NCI-H446 (cell line): ENCODE results near the gene NPLOC4.
"Not testable (repeated sequence)": the region's sequence is repeated elsewhere in the genome, so short reads cannot be mapped to it uniquely, and the experiment has no call there.

Experiments
- DNase-seq, 2 experiments: peaks; one replicate each; lab custom pipeline; 2025; lab: John Stamatoyannopoulos, UW

The NPLOC4 gene

DNA sequence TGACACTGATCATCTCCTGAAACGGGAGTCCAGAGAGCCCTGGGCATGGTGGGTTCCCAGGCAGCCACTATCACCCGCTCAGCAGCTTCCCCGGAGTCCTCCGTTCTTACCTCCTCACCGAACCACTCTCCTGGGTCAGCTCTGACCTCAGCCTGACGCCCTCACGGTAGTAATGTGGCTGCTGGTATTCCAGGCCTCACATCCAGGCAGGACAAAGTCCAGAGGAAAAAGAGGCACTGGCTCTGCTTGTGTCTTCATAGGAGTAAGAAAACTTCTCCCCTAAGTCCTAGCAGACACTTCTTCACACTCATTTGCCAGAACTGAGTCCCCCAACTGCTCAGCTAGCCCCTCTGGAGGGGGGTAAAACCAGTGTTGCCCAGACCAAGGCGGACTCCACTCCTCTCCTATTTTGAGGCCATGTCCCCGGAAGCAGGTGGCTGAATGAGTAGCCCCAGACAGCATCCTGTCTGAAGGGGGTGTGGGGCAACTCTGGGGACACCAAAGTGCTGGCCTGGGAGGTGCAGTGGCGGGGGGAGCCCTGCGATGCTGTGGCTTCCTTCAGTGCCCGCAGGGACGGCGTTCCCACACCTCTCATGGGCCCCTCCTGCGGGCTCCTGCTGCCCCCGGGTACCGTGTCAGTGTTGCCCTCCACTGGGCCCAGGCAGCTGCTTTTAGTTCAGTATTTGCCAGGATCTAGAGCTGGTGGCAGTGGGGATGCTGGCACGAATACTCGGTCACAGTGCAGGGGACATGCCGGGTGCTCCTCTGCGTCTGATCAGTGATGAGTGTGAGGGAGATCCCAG is 103.4 kb downstream of the NPLOC4 start:
- DNase-seq, result no peak

DNA sequence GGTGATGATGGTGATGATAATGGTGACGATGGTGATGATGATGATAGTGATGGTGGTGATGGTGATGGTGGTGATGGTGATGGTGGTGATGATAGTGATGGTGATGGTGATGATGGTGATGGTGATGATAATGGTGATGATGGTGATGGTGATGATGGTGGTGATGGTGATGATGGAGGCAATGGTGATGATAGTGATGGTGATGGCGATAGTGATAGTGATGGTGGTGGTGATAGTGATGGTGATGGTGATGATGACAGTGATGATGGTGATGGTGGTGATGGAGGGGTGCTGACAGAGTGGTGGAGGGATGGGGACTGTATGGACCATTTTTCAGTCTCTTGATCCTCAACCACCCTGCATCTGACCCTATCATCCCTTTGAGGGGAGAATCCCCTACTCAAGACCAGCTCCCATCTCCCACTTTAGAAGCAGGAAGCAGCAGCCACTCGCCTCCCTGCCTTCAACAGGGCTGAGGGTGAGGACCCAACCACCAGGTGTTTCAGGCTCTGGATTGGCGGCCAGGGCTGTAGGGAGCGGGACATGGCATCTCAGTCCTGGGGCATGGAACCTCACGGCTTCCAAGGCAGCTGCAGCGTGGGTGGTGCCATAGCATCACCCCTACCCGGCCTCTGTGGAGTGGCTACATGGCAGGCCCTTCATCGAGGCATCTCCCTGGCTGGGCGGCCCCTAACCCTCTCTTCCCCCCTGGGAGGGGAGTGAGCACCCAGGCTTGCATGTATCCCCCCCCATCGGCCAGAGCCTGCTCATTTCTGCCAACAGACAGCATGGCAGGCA is 104.2 kb downstream of the NPLOC4 start:
- no peak for DNase-seq

DNA sequence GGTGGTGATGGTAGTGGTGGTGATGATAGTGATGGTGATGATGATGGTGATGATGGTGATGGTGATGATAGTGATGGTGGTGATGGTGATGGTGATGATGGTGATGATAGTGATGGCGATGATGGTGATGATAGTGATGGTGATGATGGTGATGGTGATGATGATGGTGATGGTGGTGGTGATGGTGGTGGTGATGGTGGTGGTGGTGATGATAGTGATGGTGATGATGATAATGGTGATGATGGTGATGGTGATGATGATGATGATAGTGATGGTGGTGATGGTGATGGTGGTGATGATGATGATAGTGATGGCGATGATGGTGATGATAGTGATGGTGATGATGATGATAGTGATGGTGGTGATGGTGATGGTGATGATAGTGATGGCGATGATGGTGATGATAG is 104.9 kb downstream of the NPLOC4 start:
- not testable (repeated sequence) for DNase-seq

DNA sequence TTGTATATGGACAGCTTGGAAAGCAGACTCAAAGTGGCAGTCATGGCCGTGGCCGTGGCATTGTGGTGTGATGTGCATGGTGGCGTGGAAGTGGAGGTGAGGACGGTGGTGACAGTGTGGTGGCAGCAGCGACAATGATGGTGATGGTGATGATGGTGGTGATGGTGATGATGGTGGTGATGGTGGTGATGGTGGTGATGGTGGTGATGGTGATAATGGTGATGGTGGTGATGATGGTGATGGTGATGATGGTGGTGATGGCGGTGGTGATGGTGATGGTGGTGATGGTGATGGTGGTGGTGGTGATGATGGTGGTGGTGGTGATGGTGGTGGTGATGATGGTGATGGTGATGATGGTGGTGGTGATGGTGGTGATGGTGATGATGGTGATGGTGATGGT is 105.9 kb downstream of the NPLOC4 start:
- not testable (repeated sequence) for DNase-seq

DNA sequence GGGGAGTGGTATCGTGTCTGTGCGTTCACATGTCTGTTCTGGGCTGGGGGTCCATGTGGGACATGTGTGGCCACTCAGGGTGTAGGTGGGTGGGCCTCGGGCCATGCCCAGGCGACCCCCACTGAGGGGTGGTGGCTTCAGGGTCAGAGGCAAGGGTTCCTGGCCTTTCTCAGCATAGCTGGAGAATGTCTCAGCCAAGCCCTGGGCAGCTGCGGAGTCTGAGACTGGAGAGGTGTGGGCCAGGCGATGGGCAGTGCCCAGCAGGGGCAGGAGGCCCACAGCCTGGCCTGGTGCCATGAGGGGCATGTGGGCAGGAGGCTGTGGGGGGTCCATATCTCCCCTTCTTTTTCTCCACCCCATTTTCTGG is 107.5 kb downstream of the NPLOC4 start:
- no peak for DNase-seq

DNA sequence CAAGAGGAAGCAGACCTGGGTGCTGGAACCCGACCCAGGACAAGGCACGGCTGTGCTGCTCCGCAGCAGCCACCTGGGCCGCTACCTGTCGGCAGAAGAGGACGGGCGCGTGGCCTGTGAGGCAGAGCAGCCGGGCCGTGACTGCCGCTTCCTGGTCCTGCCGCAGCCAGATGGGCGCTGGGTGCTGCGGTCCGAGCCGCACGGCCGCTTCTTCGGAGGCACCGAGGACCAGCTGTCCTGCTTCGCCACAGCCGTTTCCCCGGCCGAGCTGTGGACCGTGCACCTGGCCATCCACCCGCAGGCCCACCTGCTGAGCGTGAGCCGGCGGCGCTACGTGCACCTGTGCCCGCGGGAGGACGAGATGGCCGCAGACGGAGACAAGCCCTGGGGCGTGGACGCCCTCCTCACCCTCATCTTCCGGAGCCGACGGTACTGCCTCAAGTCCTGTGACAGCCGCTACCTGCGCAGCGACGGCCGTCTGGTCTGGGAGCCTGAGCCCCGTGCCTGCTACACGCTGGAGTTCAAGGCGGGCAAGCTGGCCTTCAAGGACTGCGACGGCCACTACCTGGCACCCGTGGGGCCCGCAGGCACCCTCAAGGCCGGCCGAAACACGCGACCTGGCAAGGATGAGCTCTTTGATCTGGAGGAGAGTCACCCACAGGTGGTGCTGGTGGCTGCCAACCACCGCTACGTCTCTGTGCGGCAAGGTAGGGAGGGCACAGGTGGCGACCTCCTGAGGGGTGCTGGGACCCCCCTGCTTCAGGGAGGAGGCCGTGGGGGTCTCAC is 108.1 kb downstream of the NPLOC4 start:
- DNase-seq, result no peak

DNA sequence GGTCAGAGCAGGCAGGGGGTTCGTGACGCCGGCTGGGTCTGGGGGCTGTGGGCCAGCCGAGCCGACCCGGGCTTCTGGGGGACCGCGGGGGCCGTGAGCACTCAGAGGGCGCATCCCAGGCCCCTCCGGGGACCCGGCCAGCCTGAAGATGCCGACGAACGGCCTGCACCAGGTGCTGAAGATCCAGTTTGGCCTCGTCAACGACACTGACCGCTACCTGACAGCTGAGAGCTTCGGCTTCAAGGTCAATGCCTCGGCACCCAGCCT is 108.6 kb downstream of the NPLOC4 start:
- no peak for DNase-seq

DNA sequence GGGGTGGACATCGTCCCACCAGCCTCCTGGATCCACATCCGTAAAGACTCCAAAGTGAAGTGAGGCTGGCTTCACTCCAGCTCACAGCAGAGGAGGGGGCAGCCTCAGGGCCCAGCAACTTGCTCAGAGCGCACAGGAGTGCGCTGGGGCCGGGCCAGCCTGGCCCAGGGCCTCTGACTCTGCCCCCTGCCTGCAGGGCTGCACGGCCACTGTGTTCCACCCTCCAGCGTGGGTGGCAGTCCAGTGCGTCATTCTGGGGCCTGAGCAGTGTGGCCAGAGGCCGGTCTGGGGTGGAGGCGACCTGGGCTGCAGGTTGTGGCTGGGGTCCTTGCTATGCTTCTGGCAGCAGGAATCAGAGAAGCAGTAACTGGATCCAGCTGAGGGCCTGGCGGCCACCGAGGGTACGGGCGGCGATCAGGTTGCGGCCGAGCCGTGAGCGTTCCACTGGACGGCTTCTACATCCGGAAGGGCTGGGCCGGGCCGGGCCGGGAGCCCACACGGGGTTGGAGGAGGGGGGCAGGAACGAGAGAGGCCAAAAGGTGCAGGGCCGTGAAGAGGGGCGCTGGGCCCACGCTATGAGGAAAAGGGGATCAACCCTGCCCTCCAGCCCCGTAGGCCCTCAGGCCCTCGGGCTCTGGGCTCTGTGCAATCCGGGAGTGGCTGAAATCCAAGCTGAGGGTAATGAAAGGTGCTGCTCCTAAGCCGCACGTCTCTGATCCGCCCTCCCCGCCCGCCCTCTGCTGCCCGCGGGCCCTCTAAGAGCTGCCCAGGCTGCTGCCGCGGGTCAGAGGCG is 109.1 kb downstream of the NPLOC4 start, which contains the start of gene FSCN2:
Gene FSCN2 (plus strand): TSS at position 787 of the 793 bp plus-strand sequence. CDS start 155 bp downstream, outside the sequence.
- peak in 1 of 2 experiments; percentile 35 for DNase-seq

DNA sequence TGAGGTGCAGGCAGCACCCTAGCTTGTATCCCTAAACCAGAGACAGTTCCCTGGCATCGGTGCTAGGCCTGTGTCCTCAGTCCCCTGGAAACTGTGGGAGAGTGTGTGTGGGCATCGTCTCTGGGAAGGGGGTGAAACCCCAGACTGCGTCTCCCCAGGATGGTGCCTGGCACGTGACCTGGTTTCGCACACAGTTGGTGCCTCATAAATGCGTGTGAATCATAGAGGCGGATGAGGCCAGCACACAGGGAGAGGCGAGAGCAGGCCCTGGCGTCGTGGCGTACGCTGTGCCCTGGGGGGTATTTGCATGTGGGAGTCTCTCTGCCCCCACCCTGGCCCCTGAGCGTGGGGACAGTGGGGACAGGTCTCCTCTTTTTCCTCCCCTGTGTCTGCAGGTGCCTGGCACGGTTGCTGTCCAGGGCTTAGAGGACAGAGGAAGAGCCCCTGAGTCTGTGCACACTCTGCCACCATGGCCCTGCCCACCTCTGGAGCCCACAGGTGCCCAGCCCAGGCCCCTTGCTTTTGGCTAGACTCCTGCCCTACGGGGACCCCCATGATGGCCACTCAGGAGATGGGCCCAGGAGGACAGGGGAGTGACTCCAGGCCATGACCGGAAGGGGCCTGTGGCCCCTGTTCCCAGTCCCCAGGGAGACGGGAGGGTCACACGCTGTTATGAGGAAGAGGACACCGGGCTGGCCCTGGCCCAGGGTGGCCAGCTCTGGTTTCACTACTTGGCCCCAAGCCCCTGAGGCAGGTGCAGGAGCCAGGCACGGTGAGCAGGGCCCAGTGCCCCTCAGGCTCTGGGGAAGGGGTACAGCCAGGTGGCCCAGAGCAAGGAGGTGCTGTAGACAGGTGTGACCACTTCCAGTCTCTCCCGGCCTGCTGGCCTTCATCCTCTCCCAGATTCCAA is 110.0 kb downstream of the NPLOC4 start:
- no peak for DNase-seq

DNA sequence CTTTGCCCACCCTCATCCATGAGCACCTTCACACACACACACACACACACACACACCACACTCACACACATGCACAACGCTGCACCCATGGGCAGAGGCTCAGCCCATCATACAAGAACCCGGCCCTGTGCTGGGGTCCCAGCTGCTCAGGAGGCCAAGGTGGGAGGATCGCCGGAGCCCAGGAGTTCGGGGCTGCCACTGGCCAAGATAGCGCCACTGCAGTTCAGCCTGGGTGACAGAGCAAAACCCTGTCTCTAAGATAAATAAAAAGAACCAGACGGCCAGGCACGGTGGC is 112.1 kb downstream of the NPLOC4 start:
- no peak for DNase-seq

DNA sequence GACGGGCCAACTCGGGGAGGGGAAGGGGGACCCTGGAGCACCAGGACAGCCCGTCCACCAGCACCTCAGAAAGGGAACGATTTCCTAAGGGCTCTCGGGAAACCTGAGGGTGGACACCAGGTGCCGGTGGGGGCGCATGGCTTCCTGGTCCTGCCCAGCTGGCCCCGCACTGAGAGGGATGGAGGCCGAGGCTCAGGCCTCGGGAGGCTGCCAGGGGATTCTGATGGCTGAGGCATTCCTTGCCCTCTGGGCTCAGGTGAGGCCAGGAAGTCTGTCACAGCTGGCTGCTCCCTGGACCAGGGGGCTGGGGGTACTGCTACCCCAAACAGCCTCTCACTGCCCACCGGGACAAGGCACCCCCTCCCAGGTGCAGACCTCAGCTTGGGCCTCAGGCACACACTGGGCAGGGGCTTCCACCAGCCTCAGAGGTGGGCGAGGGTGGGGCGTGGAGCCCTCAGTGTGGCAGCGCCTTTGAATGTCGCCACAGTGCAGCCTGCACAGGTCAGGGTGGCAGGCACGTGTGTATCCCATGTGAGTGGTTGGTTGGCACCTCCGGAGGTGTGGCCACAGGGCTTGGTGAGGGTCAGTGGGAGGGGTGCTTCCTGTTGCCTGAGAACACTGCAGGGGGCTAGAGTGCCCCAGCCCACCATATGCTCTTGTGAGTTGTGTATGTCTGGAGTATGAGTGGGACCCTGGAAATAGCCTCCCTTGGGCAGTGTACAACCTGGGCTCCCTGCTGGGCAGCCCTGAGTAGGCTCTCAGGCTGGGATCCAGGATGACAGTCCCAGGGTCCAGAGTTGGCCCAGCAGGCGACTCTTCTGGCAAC is 112.7 kb downstream of the NPLOC4 start:
- no peak for DNase-seq

DNA sequence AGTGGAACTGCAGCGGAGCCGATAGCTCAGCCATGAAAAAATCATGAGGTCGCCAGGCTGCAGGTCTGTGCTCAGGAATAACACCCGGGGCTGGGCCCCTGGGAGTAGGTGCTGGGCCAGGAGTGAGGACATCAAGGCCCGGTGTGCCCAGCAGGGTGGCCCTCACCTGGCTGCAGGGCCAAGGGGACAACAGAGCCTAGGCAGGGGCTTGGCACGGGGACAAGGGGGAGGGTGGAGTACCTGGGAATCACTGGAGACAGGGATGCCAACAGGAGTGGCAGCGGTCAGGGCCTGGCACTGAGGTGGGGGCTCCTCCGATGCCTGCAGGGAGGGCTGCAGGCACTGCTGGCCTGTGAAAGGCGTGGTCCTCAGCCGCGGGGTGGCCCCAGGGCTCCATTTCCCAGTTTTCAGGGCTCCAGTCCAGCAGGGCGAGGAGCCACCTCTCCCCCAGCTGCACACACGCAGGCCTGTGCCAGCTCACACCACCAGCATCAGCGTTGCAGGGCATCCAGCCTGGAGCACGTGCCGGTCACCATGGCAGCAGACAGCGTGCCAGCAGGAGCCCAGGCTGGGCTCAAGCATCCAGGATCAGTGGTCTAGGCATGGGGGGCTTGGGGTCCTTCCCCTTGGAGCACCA is 113.4 kb downstream of the NPLOC4 start:
- DNase-seq, result peak; percentile 81 to 91

DNA sequence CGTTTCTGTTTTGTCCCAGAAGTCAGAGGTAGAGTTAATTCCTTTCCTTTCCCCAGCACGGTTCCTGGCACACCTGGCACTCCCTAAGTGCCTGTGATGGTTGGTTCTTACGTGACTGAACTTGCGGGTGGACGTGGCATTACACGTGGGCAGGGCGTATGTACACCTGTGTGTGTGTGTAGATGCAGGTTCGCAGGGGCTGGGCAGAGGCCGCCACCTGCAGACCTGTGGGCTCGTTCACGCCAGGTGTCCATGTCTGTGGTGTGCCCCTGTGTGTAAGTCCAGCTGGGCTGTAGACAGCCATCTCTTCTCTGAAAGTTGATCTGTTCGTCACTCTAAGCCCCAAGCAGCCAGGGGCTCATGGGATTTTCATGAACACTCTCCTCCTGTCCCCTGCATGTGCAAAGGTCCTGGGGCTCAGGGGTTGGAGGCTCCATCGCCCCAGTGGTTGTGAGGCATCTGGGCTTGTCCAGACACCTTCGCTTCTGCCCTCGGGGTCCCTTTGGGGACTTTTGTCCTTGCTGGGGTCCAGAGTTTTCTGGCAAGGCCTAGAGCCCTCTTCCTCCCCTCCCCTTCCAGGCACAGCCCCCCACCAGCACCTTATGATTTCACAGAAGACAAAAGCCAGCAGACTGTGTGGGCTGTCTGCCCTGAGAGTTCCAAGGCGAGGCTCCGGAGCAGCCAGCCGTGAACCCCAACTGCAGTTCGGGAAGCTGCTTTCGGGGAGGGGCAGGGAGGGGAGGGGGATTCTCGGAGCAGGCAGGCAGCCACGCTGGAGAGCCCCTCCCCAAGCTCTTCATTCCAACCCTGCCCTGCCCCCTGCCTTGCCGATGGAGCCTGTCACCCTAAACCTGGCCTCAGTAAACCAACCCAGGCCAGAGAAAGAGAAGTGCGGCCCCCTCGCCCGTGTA is 114.2 kb downstream of the NPLOC4 start:
- peak in 1 of 2 experiments; percentile 45 for DNase-seq

DNA sequence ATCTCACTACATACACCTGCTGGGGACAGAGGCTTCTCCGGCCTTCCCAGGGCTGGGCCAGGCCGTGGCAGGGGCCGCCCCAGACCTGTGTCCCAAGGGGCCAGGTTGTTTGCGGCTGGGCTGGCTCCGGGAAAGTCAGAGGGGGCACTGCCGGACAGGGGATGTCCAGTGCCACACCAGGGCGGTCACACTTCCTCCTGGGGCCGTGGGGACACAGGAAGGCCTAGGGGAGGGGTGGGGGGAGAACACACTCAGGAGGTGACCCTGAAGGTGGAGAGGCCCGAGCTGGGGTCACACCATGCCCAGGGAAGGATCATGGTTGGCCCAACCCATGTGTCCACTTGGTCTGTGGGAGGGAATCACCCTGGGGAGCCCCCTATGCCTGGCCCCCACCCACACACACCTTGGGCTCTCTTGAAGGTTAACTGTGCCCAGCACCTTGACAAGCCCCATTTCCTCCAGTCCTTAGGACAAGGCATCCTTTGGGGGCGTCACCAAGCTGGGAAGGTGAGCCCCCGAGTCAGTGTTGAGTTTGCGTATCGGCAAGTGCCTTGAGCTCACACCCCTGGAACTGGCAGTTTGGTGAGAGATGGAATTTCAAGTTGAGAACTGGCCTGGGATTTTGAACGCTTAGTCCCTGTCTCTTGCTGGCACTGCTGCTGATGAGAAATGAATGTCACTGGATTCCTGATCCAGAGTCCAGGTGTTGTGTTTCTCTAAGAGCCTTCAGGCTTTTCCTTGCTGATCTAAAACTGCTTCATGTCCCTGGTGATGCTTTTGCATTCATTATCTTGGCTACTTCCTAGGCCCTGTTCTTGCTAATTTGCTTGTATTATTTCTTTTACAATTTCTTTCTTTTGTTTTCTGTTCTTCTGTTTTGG is 116.7 kb downstream of the NPLOC4 start:
- DNase-seq, result no peak

DNA sequence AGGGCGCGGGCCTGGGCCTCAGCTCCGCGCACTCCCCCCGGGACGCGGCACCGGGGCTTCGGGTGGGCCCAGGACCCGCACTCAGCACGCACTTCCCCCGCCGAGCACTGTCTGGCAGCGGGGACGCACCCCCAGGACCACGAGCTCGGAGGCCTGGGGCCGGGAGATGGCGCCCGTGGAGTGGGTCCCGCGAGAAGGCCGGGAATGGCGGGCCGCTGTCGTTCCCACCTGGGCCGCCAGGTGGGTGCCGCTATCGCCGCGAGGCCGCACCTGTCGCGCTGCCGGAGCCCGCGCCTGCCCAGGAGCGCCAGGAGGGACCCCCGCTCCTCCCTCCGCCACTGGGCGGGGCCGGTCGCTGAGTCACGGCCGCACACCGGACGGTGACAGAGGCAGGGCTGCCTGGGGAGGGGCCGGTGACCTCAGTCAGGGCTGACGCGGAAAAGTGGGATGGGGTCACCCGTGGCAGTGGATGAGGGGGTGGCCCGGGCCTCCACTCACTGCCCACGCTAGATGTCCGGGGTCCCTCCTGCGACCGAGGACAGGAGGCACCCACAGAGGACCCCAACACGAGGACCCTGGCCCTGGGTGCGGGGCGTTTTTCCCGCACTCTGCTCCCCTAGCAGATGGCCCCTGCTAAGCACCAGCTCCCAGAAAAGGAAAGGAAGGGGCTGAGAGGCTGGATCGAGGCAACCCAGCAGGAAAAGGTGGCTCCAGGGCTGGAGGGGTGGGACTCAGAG is 117.5 kb downstream of the NPLOC4 start:
- DNase-seq, result no peak

DNA sequence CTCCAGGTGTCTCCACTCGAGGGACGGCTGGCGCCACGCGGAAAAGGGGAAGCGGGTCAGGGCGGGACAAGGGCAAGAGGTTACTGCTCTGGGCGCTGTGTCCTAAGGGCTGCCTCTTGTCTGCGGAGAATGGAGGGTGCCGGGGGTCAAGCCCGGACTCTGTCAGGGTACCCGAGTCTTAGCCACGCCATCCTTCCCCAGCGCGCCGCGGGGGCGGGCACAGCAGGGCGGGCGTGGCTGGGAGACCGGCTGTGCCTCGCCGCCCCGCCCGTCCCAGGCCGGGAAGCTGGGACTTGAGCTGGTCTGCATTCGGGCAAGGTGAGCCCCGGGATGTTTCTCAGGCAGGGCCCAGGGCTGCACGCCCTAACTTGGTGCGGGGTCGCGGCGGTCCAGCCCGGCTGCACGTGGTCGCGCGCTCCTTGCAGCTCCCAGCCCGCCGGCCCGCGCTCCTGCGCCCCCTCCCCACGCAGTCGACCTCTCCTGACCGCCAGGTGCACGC is 118.1 kb downstream of the NPLOC4 start:
- DNase-seq, result no peak
